Amygdala (tissue), 56 donors: ENCODE measurements around the gene PPP1R1B.
"Not testable (repeated sequence)": the region's sequence is repeated elsewhere in the genome, so short reads cannot be mapped to it uniquely, and the experiment has no call there.

Experiments used
- DNase-seq, 56 donors: peaks; one replicate each; lab custom pipeline; 2025; lab: John Stamatoyannopoulos, UW

Gene PPP1R1B

DNA sequence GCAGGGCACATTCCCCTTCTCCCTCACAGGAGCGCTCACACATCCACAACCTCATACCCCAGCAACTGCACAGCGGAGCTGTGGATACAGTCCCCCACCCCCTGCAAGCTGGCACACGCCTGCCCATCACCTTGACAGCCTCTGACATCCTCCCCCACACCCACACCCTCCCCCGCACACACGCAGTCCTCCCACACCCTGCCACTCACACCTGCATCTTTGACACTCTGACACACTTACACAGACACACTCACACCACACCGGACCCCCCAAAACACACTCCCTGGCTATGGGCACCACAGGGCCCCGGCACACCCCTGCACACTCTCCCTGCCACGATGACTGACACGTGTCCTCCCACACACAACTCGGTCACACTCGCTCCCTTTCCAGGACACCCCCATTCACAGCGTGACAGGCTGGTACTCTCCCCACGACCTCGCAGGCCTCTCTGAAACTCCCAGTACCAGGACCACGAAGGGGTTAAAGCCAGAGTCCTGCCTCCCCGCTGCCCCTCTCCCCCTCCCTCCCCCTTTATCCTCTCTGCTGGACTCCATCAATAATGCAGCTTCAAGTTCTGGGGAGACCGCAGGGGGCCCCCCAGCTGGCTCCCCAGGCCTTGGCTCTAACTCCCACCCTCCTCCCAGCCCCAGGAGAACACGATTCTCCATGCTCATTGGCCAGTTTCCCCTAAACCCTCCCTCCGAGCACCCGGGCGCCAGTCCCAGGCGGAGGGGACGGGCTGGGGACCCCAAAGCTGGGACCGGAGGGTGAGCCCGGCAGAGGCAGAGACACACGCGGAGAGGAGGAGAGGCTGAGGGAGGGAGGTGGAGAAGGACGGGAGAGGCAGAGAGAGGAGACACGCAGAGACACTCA is at the start of gene PPP1R1B:
Gene PPP1R1B, plus strand, starts transcription at position 782 of the 876 bp plus-strand sequence. CDS start 441 bp downstream, outside the sequence.
- peak in 37 of 56 donors; percentile 10 to 64 (median 35) for DNase-seq

DNA sequence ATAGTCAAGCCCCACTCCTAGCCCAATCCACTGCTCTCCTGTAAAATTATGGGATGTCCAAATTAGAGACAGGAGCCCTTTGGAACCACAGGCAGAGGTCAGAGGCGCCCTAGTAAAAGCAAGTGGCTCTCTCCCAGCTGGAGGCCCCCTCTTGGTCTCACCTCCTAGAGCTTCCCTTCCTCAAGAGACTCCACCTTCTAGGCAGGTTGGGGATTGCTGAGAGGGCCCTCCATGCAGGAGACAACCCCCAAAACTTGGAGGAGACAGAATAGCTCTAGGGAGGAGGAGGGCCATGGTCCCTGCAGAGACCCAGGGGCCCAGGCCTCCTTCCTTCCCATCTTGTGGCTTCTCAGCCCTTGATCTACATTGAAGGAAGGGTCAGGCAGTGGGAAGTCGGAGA is 48.5 kb upstream of the PPP1R1B start:
- DNase-seq, result no peak

DNA sequence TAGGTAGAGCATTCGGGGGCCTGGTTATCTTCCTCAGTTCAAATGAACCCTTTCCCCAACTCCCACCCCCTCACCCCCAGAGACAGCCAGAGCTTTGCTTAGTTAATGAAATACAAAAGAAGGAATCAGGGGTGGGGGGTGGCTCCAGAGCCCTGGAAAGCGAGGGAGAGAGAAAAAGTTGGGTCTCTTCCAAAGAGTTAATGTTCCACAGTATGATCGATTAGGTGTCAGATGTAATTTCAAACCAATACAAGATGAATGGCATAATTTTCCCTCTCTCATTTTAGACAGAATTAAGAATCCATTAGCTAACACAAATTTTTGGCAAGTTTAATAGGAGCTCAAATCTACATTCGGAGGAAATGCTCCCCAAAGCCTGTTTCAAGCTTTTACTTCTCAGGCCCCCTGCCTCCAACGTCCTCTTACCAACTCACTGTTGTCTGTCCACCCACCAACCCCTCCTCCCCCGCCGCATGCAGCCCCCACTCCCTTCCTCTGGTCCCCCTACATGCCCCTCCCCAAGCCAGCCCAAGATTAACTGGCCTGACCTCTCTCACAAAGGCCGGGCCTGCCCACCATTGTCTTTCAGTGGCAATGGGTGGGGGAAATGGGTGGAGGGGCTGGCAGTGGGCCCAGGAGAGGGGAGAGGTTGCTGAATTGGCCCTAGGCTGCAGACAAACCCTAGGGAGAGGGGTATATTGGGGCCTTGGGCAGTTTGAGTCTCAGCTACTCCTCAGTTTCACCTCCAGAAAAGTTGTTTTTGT is 47.3 kb upstream of the PPP1R1B start:
- no peak for DNase-seq

DNA sequence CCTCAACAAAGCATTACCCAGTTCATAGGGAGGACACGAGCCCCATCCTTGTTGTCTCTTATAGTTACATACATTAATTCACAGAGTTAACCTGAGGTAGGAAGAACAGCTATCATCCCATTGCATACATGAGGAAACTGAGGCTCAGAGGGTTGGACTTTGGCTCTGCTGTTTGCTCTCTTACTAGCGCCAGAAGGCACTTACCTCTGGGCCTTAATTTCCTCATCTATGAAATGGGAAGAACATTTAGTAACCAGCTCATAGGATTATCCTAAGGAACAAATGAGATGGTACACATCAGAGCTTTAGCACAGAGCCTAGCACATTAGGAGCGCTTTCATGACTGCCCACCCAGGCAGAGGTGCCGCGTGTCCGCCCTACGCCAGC is 46.7 kb upstream of the PPP1R1B start:
- no peak for DNase-seq

DNA sequence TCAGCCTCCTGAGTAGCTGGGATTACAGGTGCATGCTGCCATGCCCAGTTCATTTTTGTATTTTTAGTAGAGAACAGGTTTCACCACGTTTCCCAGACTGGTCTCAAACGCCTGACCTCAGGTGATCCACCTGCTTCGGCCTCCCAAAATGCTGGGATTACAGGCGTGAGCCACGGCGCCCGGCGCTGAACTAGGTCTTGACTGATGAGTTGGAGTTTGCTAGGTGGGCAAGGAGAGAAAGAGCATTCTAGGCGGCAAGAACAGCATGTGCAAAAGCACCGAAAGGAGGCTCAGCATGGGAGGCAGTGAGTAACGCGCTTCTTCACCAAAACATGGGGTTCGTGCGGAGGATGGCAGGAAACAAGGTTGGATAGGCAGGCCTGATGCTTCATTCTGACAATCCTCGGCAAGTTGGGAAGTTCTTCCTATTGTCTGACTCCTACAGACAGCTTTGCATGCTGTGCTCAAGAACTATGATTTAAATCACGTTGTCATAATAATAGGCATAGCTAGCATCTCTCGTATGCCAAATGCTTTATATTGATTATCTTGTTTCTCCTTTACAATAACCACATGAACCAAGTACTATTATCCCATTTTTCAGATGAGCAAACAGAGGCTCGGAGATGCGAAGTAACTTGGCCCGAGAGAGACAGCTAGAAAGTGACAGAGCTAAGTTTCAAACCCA is 45.5 kb upstream of the PPP1R1B start:
- no peak for DNase-seq

DNA sequence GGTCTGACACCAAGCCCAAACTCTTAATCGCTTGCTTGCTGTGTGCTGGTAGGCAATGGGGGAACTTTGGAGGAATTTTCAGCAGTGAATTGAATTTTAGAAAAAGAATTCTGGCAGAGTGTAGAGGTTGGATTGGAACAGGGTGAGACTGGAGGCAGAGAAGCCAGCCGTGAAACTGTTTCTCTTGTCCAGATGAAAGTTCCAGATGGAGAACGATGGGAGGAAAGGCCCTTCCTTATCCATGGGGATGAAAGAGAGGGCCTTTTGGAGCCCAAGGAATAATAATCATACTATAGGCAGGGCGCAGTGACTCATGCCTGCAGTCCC is 45.0 kb upstream of the PPP1R1B start:
- no peak for DNase-seq

DNA sequence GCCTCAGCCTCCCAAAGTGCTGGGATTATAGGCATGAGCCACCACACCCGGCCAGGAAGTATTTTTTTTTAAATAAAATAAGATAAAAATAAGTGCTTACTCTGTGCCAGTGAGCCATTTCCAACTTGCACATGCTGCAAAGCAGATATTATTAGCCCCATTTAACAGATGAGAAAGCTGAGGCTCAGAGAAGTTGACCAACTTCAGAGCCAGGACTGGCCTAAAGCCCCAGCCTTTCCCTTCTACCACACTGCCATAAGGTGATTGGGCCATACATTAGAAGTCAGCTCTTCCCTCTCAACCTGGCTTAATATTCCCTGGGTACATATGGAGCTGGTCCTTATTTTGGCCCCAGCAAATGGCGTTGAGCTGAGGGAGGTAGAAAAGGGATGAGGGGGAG is 44.1 kb upstream of the PPP1R1B start:
- DNase-seq, result no peak

DNA sequence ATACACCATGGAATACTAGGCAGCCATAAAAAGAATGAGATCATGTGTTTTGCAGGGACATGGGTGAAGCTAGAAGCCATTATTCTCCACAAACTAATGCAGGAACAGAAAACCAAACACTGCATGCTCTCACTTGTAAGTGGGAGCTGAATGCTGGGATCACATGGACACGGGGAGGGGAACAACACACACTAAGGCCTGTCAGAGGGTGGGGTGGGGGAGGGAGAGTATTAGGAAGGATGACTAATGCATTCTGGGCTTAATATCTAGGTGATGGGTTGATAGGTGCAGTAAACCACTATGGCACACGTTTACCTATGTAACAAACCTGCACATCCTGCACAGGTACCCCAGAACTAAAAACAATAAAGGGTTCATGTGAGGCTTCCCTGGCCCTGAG is 36.6 kb upstream of the PPP1R1B start:
- DNase-seq, result not testable (repeated sequence)

DNA sequence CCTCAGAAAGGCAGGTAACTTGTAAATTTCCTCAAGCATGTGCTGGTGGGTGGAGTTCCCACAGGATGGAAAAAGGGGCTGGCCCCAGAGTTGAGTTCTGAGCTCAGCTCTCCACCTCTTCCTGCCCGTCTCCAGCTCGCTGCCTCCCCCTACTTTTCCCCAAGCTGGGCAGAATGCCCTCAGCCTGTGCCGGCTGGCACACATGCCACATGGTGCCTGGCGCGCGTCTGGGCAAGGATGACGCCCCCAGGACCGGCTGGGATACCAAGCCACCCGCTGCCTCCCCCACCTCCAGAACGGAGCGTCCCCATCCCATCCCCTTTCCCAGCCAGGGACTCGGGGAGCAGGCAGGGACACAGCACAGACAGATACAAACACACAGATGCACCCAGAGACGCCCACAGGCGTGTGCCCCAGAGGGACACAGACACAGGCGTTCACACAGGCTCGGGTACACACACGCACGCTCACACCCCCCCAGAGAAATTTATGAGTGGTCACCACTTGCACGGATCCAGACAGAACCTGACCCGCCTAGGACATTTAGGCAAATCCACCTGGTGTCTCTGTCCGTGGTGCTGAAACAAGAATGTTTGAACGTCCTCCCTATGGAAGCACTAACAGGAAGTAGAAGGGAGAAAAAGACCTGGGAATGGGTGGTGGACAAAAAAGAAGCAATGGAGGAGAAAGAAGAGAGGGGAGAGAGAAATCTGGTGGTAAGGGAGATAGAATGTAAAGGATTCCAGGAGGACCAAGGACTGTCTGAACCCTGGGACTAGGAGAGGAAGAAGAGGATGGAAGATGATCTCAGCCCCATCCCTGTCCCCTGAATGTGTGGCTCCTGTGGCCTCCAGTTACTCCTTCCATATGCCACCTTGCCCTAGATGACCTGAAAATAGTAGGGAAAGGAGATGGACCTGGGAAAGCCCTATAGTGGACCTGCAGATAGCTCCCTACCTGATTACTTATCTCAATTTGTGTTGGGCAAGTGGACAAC is 34.5 kb upstream of the PPP1R1B start:
- peak in 8 of 56 donors; percentile 7 to 33 (median 18) for DNase-seq

DNA sequence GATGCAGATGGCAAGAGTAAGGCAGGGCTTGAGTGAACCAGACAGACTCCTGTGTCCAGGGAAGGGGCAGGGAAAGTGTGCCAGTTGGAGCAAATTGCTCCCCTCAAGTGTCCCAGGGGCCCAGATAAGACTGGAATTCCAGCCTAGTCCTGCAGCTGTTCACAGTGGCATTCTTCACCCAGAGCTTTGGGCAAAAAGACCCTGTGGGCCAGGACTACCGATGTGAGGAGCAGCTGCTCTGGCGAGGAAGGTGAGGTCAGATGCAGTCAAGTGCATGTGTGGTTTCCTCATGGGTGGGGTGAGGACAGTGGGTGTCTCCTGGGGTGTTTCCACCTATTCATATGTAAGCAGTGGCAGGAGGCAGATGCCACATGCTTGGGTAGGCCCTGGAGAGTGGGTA is 33.4 kb upstream of the PPP1R1B start:
- no peak for DNase-seq

DNA sequence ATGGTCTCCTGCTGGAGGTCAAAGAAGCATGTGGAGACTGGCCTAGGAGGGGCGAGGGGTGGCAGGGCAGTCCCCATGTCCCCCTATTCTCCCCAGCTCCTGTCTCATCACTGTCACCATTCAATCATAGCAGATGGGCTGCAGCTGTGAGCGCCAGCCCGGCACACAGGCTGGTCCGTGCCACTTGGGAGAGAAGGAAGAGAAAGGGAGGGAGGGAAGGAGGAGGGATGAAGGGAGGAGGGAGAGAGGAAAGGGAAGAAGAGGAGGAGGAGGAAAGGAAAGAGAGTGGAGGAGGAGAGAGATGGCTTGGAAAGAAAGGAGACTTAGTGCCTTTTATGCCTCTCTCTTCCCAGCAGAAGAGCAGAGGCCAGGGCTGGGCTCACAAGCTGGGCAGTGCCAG is 31.5 kb upstream of the PPP1R1B start:
- DNase-seq, result no peak

DNA sequence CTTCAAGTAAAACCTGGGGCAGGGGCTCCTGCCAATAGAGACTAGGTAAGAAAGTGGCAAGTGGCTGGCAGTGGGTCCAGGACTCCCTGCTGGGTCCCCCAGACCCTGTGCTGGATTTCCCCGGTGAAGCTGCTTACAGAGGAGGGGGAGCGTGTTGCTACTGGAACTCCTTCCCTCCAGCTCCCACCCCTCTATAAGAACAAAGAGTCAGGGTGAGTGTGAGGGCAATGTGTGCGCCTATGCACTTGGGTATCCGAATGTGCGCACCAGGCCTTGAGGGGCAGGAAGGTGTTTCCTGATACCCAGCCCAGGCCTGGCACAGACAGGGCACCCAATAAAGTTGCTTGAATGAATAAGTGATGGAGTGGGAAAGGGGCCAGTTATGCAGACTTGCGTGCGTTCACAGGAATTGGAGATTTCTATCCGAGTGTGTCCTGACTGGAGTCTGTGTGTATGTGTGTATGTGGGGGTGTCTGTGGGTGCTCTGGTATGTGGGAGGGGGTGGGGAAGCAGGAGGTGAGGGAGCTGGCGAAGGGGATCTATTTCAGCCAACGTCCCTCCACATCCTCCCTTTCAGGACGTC is 30.7 kb upstream of the PPP1R1B start:
- no peak for DNase-seq

DNA sequence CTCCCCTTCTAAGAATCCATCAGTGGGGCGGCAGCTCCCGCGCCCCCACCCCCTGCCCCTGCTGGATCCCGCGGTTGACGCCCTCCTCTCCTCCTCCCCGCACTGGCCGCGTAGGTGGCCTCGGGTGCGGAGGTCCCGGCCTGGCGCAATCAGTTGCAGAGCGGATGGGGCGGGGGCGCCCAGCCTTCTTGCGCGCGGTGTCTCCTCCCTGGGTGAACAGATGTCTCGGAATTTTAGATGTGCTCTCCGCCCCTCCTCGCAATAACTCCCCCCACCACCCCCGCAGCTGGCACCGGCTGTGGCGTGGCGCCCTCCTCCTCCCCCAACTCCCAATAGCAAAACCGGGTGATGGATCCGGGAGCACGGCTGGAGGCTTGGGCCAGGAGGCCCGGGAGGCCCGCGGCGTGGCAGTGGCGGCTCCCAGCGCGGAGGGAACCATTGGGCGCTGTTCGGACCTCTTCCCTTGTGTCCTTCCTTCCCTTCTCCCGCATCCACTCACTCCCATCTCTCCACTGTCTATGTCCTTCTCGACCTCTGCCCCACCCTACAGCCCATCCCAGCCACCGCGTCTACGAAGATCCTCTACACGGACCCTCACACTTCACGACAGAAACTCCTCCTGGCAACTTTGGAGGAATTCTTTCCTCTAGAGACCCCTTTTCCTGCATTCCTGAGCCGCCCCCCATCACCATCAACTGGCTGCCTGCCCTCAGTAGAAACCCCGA is 30.0 kb upstream of the PPP1R1B start:
- DNase-seq, result no peak

DNA sequence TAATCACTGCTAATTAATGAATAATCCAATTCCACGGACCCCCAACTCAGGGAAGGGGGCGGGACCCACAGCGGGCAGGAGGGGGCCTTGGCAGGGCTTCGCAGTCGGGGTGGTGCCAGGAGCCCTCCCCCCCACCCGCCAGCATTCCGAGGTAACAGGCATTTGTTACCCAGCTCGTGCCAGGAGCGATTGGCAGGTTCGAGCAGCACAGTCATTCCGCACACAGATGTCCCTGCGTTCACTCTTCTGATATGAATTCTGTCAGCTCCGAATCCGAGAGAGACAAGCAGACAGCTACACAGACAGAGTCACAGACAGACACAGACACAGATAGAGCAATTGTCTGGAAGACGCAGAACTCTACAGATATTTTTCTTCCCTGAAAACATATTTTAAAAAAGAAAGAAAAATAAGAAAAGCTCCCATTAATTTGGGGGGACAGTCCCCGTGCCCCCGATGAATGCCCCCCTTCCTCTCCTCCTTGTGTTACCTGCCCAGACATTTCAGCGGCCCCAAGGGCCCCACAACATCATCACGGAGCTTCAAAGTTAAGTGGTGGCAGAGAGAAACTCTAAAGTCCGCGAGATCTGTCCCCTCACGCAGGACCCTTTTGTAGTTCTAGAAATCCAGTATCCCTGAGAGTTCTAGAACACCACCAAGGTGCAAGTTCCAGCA is 29.2 kb upstream of the PPP1R1B start:
- peak in 2 of 56 donors; percentile 17 to 19 for DNase-seq

DNA sequence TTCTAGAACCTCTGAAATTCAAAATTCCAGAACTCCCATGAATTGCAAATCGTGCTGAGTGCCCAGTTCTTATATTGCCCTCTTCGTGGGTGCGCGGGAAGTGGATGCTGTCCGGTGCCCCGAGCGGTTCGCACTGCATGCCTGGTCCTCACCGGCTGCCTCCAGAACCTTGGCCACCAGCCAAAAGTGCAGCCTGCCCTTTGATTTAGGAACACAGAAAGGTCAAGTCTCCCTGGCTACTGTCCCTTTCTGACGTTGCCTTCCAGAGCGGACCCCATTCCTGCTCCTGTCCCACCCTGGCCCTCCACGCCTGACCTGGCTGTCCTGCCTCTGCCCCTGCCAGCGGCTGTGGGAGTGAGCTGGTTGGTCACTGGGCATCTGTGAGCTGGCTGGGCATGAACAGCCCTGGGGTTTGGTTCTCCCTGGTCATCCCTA is 28.7 kb upstream of the PPP1R1B start:
- DNase-seq, result peak in 1 of 56 donors; percentile 34

DNA sequence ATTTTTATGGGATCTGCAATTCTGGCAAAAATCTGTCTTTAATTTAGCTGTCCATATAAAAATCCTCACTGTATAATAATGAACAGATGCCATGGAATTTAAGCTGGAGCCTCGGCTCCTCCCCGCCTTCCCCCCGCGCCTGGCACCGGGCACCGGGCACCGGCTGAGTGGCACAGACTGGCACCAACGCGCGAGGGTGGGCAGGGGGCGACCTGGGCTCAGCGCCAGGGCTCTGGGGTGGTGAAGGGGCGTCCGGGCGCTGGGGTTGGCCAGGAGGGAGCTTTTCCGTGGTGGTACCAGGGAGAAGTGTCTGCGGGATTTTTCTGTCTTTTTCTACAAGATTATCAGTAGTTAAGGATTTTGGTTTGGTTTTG is 28.1 kb upstream of the PPP1R1B start:
- DNase-seq, result peak in 1 of 56 donors; percentile 18

DNA sequence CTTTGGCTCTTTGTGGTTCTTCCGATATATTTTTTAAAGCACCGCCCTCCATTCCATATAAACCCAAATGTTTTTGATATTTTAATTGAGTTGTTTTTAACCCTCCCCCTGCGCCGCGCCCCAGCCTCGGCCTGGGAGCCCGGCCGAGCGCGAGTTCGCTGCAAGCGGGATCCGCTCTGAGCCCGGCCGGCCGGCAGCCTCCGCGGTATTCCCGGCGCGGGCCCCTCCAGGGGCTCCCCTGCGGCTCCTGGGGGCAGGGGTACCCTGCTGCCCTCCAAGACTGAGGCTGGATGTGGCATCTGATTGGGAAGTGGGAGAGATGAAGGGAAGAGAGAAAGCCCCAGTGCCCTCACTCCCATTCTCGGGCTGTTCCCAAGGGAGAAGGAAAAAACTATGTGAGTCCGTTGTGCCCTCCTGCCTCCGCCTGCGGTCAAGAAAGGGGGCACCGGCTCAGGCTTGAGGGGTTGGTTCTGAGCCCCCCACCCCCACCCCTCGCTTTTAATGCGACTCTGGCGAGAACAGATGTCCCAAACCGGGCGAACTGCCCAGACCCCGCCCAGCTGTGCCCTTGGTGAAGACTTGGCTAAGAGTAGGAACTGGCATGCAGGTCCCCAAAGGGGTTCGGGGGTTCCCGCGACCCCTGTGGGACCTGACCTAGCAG is 27.6 kb upstream of the PPP1R1B start:
- no peak for DNase-seq
